Measurements from ENCODE around the gene JAML.

- TF ChIP-seq CTCF (IDR thresholded peaks at IDR 0.05 in 2 of 3, conservative IDR thresholded peaks at IDR 0.05 in 1 of 3; ENCODE audit: borderline replicate concordance in 1 of 3, insufficient read depth in 1 of 3, low read depth in 2 of 3, low read length in 2 of 3): no peak
- TF ChIP-seq EZH2 (IDR thresholded peaks at IDR 0.05): no peak
Observed at GRCh38 chr11:118148856-118149255, 76.0 kb downstream of the JAML start.
